ENCODE data around the gene NECAP2. TPM values are rescaled to one million over a fixed set of nuclear protein-coding genes. Genes with fewer than 3 reads are reported as not detected.
A peak's percentile ranks its signal among the peaks of the same experiment; 100 is the strongest.

The NECAP2 gene
- total RNA-seq, 2 experiments from 2014 or later: 110 to 111 TPM

DNA sequence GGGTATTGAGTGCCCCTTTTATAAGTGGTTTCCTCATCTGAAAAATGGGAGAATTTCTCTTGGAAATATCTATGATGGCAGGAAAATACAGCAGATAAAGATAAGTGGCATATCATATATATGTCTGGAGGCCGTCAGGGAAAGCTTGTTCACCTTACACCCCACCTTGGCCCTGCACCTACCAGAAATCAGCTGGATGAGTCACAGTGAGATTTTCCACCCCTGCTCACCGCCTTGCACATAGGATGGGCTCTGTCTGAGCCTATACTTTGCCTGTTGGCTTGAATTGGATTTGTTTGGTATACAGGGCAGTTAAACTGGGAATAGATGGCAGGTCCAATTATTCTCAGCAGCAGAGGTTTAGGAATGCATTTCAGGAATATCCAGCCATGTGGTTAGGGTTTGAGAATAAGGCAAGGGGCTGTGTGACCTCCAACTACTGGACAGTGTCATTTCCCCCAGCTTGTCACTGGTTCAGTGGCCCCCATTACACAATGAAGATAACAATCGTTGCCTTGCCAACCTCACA, 3.5 kb upstream of the NECAP2 start, which contains the start of gene SPATA21:
Gene SPATA21 (minus strand): TSS at position 479 of the 529 bp plus-strand sequence. CDS start 6,053 bp downstream, outside the sequence.
- Mint-ChIP-seq H3K27me3 (peaks cover 4% of the 10 kb centered on the region), H3K4me3 (no peak within 1 kb of the TSS), H3K27ac (no peak within 1 kb of the TSS), H3K9me3 (no peaks in the 10 kb centered on the region), H3K36me3 (no peaks in the 10 kb centered on the region), H3K4me1 (peaks cover 10% of the 10 kb centered on the region)
- ATAC-seq (ENCODE audit: low read depth) (no peak), DNase-seq (no peak)
- POLR2A ChIA-PET: no interaction called here

DNA sequence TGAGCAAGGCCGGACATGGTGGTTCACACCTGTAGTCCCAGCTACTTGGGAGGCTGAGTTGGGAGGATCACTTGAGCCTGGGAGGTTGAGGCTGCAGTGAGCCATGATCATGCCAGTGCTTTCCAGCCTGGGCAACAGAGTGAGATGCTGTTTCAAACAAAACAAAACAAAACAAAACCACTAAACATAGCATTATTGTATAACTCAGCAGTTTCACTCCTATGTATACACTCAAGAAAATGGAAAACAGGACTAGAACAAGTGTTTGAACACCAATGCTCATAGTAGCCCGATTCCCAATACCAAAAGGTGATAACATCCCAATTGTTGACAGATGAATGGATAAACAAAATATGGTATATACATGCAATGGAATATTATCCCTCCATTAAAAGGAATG, 2.0 kb upstream of the NECAP2 start:
- Mint-ChIP-seq H3K4me1 (peaks cover 16% of the 10 kb centered on the region), H3K27ac (no peak overlapping the region), H3K27me3 (peaks cover 4% of the 10 kb centered on the region), H3K36me3 (peaks cover 4% of the 10 kb centered on the region), H3K4me3 (no peak overlapping the region), H3K9me3 (no peaks in the 10 kb centered on the region)
- POLR2A ChIA-PET: no interaction called here
- DNase-seq (no peak), ATAC-seq (ENCODE audit: low read depth) (no peak)

DNA sequence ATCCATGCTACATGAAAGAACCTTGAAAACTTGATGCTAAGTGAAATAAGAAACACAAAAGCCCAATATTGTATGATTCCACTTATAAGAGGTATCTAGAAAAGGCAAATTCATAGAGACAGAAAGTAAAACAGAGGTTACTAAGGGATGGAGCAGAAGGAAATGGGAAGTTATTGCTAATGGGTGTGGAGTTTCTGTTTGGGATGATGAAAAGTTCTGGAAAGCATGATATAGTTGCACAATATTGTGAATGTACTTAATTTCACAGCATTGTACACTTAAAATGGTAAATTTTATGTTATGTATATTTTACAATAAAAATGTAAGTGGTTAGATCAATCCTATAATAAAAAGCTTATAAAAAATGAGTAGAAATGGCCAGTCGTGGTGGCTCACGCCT, 1.6 kb upstream of the NECAP2 start:
- ATAC-seq (ENCODE audit: low read depth) (no peak), DNase-seq (no peak)
- H3K4me3 Mint-ChIP-seq: no peak overlapping the region
- H3K27ac Mint-ChIP-seq: no peak overlapping the region
- H3K27me3 Mint-ChIP-seq: peaks cover 4% of the 10 kb centered on the region
- H3K36me3 Mint-ChIP-seq: peaks cover 4% of the 10 kb centered on the region
- no peaks in the 10 kb centered on the region for H3K9me3 Mint-ChIP-seq
- H3K4me1 Mint-ChIP-seq: peaks cover 18% of the 10 kb centered on the region
- POLR2A ChIA-PET: interaction anchor here (0.7 to 2.8 kb wide), 3 partner anchors 18 to 280 kb away, joined by 3 to 28 read pairs (median 4); no protein-coding TSS in a partner anchor

DNA sequence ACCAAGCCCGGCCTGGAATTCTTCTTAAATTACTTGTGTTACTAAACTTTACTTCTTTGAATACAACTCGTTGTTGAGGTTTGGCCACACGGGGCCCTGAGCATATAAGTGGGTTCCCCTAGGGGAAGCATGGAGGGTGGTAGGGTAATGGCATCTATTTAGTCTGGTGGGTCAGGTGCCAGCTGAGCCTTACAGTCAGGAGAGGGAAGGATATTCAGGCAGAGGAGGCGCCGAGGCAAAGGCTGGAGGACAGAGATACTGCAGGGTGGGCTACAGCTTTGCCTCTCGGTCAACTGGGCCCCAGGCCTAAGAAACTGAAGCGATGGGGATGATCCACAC, 424 bp upstream of the NECAP2 start:
- POLR2A ChIA-PET: interaction anchor here (0.6 to 2.8 kb wide), 10 partner anchors 15 to 88 kb away, joined by 3 to 28 read pairs (median 6); partner anchors contain the start of genes FBXO42, RNU1-1 and SZRD1
- peak; percentile 38 for DNase-seq
- peaks cover 10% of the 10 kb centered on the region for H3K36me3 Mint-ChIP-seq
- peak overlapping the region; percentile 76 for H3K27ac Mint-ChIP-seq
- peaks cover 4% of the 10 kb centered on the region for H3K27me3 Mint-ChIP-seq
- peak overlapping the region; percentile 86 for H3K4me3 Mint-ChIP-seq
- peaks cover 23% of the 10 kb centered on the region for H3K4me1 Mint-ChIP-seq
- peak; percentile 16 for ATAC-seq (ENCODE audit: low read depth)
- no peaks in the 10 kb centered on the region for H3K9me3 Mint-ChIP-seq

DNA sequence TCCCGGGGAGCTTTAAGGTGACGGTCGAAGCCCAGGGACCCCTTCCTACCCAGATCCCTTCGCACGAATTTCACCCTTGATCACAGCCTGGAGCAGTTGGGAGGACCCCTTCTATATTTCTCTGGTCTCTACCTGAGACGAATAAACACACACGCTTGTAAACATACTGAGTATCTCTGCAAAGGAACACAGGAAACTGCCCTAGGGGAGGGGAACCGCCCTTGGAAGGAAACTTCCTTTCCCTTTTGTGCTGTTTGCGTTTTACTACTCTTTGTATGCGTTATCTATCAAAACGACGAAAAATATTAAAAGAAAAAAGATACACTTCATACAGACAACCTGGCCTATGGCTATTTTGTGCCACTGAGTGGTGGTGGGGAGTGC, 750 bp downstream of the NECAP2 start:
- ATAC-seq (ENCODE audit: low read depth): peak; percentile 27
- no peak for DNase-seq
- Mint-ChIP-seq H3K4me1 (peaks cover 25% of the 10 kb centered on the region), H3K36me3 (peaks cover 12% of the 10 kb centered on the region), H3K27ac (peak overlapping the region; percentile 76), H3K27me3 (no peaks in the 10 kb centered on the region), H3K4me3 (peak overlapping the region; percentile 86), H3K9me3 (no peaks in the 10 kb centered on the region)
- POLR2A ChIA-PET: interaction anchor here (0.6 to 2.8 kb wide), 9 partner anchors 11 to 464 kb away, joined by 3 to 28 read pairs (median 4); partner anchors contain the start of gene SZRD1

DNA sequence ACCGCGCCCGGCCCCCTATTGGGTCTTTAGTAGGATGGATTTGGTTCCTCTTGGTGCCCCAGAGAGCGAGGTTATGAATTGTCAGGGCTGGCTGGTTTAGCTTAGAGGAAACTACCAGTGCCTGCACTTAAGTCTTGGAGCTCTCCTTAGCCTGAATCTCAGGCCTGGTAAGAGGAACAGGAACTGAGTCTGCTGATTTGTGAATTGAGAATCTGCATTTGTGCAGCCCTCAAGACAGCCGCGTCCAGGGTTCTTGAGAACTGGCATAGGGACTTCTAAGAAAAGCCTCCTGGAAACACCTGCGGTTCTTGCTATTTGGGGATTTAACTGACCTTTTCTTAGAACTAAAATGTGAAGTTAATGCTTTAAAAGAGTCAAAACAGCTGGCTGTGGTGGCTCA, 1.7 kb downstream of the NECAP2 start:
- Mint-ChIP-seq H3K4me3 (peak overlapping the region; percentile 86), H3K27ac (peak overlapping the region; percentile 49), H3K36me3 (peaks cover 13% of the 10 kb centered on the region), H3K27me3 (no peaks in the 10 kb centered on the region), H3K4me1 (peaks cover 25% of the 10 kb centered on the region), H3K9me3 (no peaks in the 10 kb centered on the region)
- DNase-seq (no peak), ATAC-seq (ENCODE audit: low read depth) (no peak)
- POLR2A ChIA-PET: interaction anchor here (1.0 to 1.9 kb wide), 3 partner anchors 21 to 71 kb away, joined by 3 to 7 read pairs (median 3); no protein-coding TSS in a partner anchor

DNA sequence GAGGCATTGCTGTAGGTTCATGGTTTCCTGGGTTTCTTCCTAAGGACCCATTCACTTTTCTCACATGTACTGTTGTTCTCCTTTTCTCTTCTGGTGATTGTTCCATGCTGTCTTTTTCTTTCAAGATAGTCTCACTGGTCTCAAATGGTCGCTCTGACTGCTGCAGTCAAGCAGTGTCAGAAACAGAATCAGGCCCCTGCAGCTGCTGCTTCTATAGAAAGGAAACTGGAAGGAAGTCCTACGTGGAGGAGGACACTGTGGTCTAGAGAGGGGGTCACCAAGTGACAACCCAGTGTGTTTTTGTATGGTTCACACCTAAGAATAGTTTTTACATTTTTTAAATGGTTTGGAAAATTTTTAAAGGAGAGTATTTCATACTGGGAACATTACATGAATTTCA, 2.4 kb downstream of the NECAP2 start:
- Mint-ChIP-seq H3K9me3 (no peaks in the 10 kb centered on the region), H3K27me3 (no peaks in the 10 kb centered on the region), H3K36me3 (peaks cover 18% of the 10 kb centered on the region), H3K4me1 (peaks cover 25% of the 10 kb centered on the region), H3K4me3 (peak overlapping the region; percentile 68), H3K27ac (peak overlapping the region; percentile 74)
- POLR2A ChIA-PET: interaction anchor here (1.0 to 1.9 kb wide), 2 partner anchors 22 to 71 kb away, joined by 3 to 7 read pairs; no protein-coding TSS in a partner anchor
- no peak for DNase-seq
- ATAC-seq (ENCODE audit: low read depth): no peak

DNA sequence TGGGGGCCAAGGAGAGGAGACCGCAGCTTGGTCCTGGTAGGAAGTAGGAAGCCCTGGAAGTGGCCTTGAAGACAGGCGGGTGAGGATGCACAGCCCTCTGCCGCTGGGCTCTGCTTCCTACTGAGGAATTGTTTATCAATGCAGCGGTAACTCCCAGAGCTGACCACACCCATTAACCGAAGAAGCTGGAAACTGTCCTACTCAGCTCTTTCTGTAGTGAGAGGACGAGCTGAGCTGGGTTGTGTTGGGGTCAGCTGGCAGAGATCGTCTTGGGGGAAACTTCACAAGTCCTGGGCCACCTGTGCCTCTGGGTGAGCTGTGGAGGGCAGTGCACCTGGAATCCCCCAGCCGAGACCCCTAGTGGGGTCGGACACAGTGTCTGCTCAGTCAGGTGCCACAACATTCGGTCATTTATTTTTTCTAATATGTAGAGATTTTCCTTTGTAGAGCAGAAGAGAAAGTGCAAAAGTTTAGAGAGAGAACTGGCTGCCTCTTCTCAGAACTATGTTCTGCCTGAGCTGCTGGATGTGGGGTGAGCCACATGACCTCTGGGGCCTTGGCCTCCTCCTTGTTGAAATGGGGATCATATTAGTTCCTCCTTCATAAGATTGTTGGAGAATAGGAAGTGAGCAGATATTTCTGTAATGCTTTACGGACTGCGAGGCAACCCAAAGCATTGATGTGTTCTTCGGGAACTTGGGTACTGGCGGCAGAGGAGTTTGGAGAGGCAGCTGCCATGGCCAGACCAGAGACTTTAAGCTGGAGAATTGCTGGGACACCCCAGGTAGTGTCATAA, 3.6 kb downstream of the NECAP2 start:
- peaks cover 24% of the 10 kb centered on the region for H3K4me1 Mint-ChIP-seq
- peaks cover 22% of the 10 kb centered on the region for H3K36me3 Mint-ChIP-seq
- POLR2A ChIA-PET: interaction anchor here (0.8 to 1.9 kb wide), 2 partner anchors 23 to 77 kb away, joined by 3 to 7 read pairs; partner anchors contain the start of gene SZRD1
- H3K27ac Mint-ChIP-seq: peak overlapping the region; percentile 40
- DNase-seq (no peak), ATAC-seq (ENCODE audit: low read depth) (no peak)
- no peaks in the 10 kb centered on the region for H3K9me3 Mint-ChIP-seq
- H3K4me3 Mint-ChIP-seq: no peak overlapping the region
- no peaks in the 10 kb centered on the region for H3K27me3 Mint-ChIP-seq

DNA sequence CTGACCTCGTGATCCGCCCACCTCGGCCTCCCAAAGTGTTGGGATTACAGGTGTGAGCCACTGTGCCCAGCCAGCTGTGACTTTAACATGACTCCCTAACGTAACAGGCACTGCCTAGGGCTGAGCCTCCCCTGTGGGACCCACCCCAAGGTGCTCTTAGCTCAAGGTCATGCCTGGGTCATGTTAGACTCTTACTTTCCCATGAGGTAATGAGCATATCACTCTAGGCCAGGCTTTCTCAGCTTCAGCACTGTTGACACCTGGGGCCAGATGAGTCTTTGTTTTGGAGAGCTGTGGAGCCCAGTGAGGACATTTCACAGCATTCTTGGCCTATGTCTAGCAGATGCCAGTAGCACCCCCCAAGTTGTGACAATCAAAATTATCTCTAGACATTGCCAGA, 4.5 kb downstream of the NECAP2 start:
- ATAC-seq (ENCODE audit: low read depth) (no peak), DNase-seq (no peak)
- H3K27ac Mint-ChIP-seq: no peak overlapping the region
- POLR2A ChIA-PET: interaction anchor here (0.8 kb wide), 1 partner anchor 78 kb away, joined by 3 read pairs; the partner anchor contains the start of gene SZRD1
- peaks cover 30% of the 10 kb centered on the region for H3K4me1 Mint-ChIP-seq
- no peaks in the 10 kb centered on the region for H3K27me3 Mint-ChIP-seq
- H3K36me3 Mint-ChIP-seq: peaks cover 26% of the 10 kb centered on the region
- H3K9me3 Mint-ChIP-seq: no peaks in the 10 kb centered on the region
- no peak overlapping the region for H3K4me3 Mint-ChIP-seq

DNA sequence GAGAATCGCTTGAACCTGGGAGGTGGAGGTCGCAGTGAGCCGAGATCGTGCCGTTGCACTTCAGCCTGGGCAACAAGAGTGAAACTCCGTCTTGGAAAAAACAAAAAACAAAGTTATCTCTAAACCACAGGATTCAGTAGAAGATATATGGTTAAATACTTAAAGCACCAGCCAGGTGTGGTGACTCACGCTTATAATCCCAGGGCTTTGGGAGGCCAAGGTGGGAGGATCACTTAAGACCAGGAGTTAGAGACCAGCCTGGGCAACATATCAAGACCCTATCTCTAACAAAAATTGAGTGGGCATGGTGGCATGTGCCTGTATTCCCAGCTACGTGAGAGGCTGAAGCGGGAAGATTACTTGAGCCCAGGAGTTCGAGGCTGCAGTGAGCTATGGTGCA, 5.6 kb downstream of the NECAP2 start:
- H3K27me3 Mint-ChIP-seq: no peaks in the 10 kb centered on the region
- peaks cover 26% of the 10 kb centered on the region for H3K36me3 Mint-ChIP-seq
- no peaks in the 10 kb centered on the region for H3K9me3 Mint-ChIP-seq
- peaks cover 27% of the 10 kb centered on the region for H3K4me1 Mint-ChIP-seq
- no peak overlapping the region for H3K27ac Mint-ChIP-seq
- DNase-seq (no peak), ATAC-seq (ENCODE audit: low read depth) (no peak)
- POLR2A ChIA-PET: no interaction called here
- H3K4me3 Mint-ChIP-seq: no peak overlapping the region

DNA sequence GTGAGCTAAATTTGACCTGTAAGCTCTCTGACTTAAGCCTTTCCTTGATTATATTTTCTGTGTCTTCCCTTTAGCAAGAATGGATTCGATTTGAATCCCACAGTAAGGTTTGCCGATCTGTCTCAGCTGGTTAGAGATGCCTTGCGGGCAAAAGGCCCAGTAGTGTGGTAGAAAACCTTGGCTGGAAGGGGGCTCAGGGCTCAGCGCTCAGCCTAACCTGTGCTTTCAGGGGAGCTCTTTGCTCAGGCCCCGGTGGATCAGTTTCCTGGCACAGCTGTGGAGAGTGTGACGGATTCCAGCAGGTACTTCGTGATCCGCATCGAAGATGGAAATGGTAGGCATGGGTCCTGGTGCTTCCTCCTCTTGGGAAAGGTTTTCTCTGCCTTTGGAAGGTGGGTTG, 7.1 kb downstream of the NECAP2 start:
- H3K27ac Mint-ChIP-seq: peak overlapping the region; percentile 62
- no peaks in the 10 kb centered on the region for H3K9me3 Mint-ChIP-seq
- H3K4me1 Mint-ChIP-seq: peaks cover 23% of the 10 kb centered on the region
- no peak overlapping the region for H3K4me3 Mint-ChIP-seq
- POLR2A ChIA-PET: no interaction called here
- ATAC-seq (ENCODE audit: low read depth) (no peak), DNase-seq (no peak)
- no peaks in the 10 kb centered on the region for H3K27me3 Mint-ChIP-seq
- H3K36me3 Mint-ChIP-seq: peaks cover 32% of the 10 kb centered on the region

DNA sequence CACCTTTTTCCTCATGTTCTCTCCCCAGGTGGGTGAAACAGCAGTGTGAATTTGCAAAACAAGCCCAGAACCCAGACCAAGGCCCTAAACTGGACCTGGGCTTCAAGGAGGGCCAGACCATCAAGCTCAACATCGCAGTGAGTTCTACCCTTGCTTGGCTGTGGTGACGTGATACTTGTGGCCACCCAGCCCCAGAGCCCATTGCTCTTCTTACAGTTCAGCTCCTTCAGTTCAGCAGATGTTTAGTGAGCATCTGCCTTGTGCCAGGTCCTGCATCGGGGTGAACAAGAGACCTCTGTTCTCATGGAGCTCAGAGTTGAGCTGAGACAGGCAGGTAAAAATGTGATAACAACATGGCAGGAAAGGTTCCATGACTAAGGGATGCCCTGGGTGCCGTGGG, 8.5 kb downstream of the NECAP2 start:
- Mint-ChIP-seq H3K27me3 (no peaks in the 10 kb centered on the region), H3K4me1 (peaks cover 17% of the 10 kb centered on the region), H3K27ac (peak overlapping the region; percentile 54), H3K36me3 (peaks cover 29% of the 10 kb centered on the region), H3K9me3 (no peaks in the 10 kb centered on the region), H3K4me3 (no peak overlapping the region)
- DNase-seq: no peak
- POLR2A ChIA-PET: no interaction called here
- no peak for ATAC-seq (ENCODE audit: low read depth)

DNA sequence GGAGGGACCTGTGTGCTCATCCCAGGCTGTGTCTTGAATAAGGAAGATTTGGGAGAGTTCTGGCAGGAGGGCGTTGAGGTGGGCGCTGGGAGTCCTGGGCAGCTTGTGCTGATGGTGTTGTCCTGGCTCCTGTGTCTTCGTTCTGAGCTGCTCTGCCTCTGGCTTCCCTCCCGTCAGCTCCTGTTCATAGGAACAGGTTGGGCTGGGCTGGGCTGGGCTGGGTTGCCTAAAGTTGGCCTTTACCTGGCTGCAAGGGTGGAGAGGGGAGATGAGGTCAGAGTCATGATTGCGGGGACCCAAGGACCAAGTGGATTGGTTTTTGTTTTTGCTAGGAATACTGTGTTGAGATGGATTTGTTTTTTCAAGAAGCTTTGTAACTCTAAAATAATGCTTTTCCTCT, 9.1 kb downstream of the NECAP2 start:
- ATAC-seq (ENCODE audit: low read depth): no peak
- POLR2A ChIA-PET: no interaction called here
- Mint-ChIP-seq H3K27me3 (no peaks in the 10 kb centered on the region), H3K9me3 (no peaks in the 10 kb centered on the region), H3K27ac (peak overlapping the region; percentile 54), H3K4me3 (no peak overlapping the region), H3K4me1 (peaks cover 12% of the 10 kb centered on the region), H3K36me3 (peaks cover 24% of the 10 kb centered on the region)
- no peak for DNase-seq

All from activated naive CD8-positive, alpha-beta T cell treated with anti-CD3 and anti-CD28 coated beads, Interleukin-2, amount 10 ng/mL, durations not matched to agents 7 days and 5 days (primary cell).